H1 (cell line): ENCODE results near the gene FICD.

Experiments used
- BCL11A ChIP-seq, 2 experiments: IDR thresholded peaks; one replicate each; pipeline ENCODE4 v1.6.1; 2011; ENCODE audit warnings: low read depth in 2 of 2, low read length in 2 of 2, mild to moderate bottlenecking in 2 of 2
- EZH2 ChIP-seq: fragments of 200-600 bp; sonication (generic); IDR thresholded peaks from 2 replicates; pipeline ENCODE4 v1.7.1; 2012; ENCODE audit warnings: low read depth, mild to moderate bottlenecking, moderate library complexity, low read length, inconsistent platforms; ENCODE audit not compliant: severe bottlenecking

- no peak for TF ChIP-seq EZH2
- no peak for TF ChIP-seq BCL11A (IDR thresholded peaks at IDR 0.05; ENCODE audit: low read depth in 2 of 2, low read length in 2 of 2)
Observed at GRCh38 chr12:108511633-108512540, 3.2 kb upstream of the FICD start.
